Activated CD4-positive, alpha-beta memory T cell treated with anti-CD3 and anti-CD28 coated beads for 36 hours (primary cell): ENCODE results near the gene GAS2L1. TPM values are rescaled to one million over a fixed set of nuclear protein-coding genes. Genes with fewer than 3 reads are reported as not detected.

Experiments used
- CTCF ChIA-PET: fragments of 350-600 bp; sonication (Branson Sonifier 250); formaldehyde crosslinking; loops from one replicate; lab custom pipeline; 2021; ENCODE audit warnings: antibody characterized with exemption, inconsistent platforms; lab: Charles Lee
- POLR2A ChIA-PET: fragments of 350-600 bp; sonication (Branson Sonifier 250); formaldehyde crosslinking; loops from one replicate; lab custom pipeline; 2021; ENCODE audit warnings: antibody characterized with exemption; lab: Charles Lee
- DNase-seq: peaks from one replicate; pipeline ENCODE4 v3.0.0-alpha.2; 2020
- H3K27ac Mint-ChIP-seq: one replicate; pipeline ENCODE4 v1.8.0; 2021; ENCODE audit warnings: mixed read lengths
- H3K27me3 Mint-ChIP-seq: one replicate; pipeline ENCODE4 v1.8.0; 2021; ENCODE audit warnings: mixed read lengths
- H3K36me3 Mint-ChIP-seq: one replicate; pipeline ENCODE4 v1.8.0; 2021; ENCODE audit warnings: mixed read lengths
- H3K4me1 Mint-ChIP-seq: one replicate; pipeline ENCODE4 v1.8.0; 2021; ENCODE audit warnings: low read depth, mixed read lengths
- H3K4me3 Mint-ChIP-seq: one replicate; pipeline ENCODE4 v1.8.0; 2021; ENCODE audit warnings: mild to moderate bottlenecking, mixed read lengths
- H3K9me3 Mint-ChIP-seq: one replicate; pipeline ENCODE4 v1.8.0; 2021; ENCODE audit warnings: mixed read lengths
- intact Hi-C: fragments of 100-400 bp; cut with micrococcal nuclease; formaldehyde crosslinking; loops from one replicate; pipeline ENCODE4 v1.15.1; 2023
- total RNA-seq, 2 experiments: library from RNA; stranded (reverse); gene quantifications; one replicate each; pipeline ENCODE4 v1.2.3, GENCODE V29; 2021

Gene GAS2L1
- total RNA-seq, 2 experiments from 2014 or later: 1.3 to 1.4 TPM

DNA sequence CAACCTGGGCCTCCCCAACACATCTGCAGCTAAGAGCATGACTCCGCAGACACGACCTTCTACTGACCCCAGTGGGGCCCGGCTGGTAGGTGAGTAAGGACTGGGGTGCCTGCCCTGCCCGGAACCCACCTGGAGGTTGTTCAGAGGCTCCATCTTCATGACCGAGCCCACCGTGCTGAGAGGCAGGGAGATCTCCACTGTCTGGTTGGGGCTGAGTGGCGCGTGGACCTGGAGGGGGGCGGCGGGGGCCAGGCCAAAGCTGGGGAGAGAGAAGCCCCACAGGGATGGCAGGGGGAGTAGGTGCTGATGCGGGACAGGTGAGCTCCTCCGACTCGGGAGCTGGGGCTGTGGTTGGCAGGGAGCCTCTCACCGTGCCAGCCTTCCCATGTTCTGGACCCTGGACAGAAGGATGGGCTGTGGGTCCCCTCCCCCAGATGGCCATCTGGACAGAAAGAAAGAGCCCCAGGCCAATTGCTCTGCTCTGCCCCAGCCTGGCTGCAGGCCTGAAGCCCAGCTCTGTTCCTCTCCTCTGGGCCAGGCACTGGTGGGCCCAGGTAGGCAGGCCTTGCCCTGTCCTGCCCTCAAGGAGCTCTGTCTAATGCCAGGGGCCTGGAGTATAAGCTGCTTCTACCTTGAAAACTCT lies 25.3 kb downstream of the GAS2L1 start:
- Mint-ChIP-seq H3K36me3 (peaks cover 3% of the 10 kb centered on the region), H3K4me3 (no peak overlapping the region), H3K27me3 (no peaks in the 10 kb centered on the region), H3K4me1 (no peaks in the 10 kb centered on the region), H3K27ac (no peak overlapping the region), H3K9me3 (no peaks in the 10 kb centered on the region)
- intact Hi-C loops: no loop called here
- no peak for DNase-seq
- CTCF ChIA-PET: interaction anchor here (1.4 kb wide), 1 partner anchor 86 kb away, joined by 3 read pairs; no protein-coding TSS in a partner anchor
- POLR2A ChIA-PET: no interaction called here

GRCh38 chr22:29332886-29333496 lies 26.5 kb downstream of the GAS2L1 start:
- H3K27me3 Mint-ChIP-seq: no peaks in the 10 kb centered on the region
- no peaks in the 10 kb centered on the region for H3K4me1 Mint-ChIP-seq
- no peaks in the 10 kb centered on the region for H3K9me3 Mint-ChIP-seq
- H3K36me3 Mint-ChIP-seq: peaks cover 6% of the 10 kb centered on the region
- no peak for DNase-seq
- CTCF ChIA-PET: no interaction called here
- H3K4me3 Mint-ChIP-seq: no peak overlapping the region
- intact Hi-C loops: no loop called here
- no peak overlapping the region for H3K27ac Mint-ChIP-seq
- POLR2A ChIA-PET: no interaction called here

- no peaks in the 10 kb centered on the region for H3K9me3 Mint-ChIP-seq
- intact Hi-C loops: no loop called here
- H3K27ac Mint-ChIP-seq: no peak overlapping the region
- no peak for DNase-seq
- no peaks in the 10 kb centered on the region for H3K27me3 Mint-ChIP-seq
- no peak overlapping the region for H3K4me3 Mint-ChIP-seq
- H3K4me1 Mint-ChIP-seq: no peaks in the 10 kb centered on the region
- ChIA-PET CTCF (no interaction called here), POLR2A (no interaction called here)
- H3K36me3 Mint-ChIP-seq: peaks cover 15% of the 10 kb centered on the region
Observed at GRCh38 chr22:29334148-29334547, 27.7 kb downstream of the GAS2L1 start.

GRCh38 chr22:29334696-29335344 lies 28.4 kb downstream of the GAS2L1 start:
- H3K36me3 Mint-ChIP-seq: peaks cover 17% of the 10 kb centered on the region
- DNase-seq: no peak
- H3K4me1 Mint-ChIP-seq: no peaks in the 10 kb centered on the region
- intact Hi-C loops: no loop called here
- ChIA-PET POLR2A (no interaction called here), CTCF (no interaction called here)
- H3K4me3 Mint-ChIP-seq: no peak overlapping the region
- H3K27ac Mint-ChIP-seq: no peak overlapping the region
- H3K27me3 Mint-ChIP-seq: no peaks in the 10 kb centered on the region
- no peaks in the 10 kb centered on the region for H3K9me3 Mint-ChIP-seq

DNA sequence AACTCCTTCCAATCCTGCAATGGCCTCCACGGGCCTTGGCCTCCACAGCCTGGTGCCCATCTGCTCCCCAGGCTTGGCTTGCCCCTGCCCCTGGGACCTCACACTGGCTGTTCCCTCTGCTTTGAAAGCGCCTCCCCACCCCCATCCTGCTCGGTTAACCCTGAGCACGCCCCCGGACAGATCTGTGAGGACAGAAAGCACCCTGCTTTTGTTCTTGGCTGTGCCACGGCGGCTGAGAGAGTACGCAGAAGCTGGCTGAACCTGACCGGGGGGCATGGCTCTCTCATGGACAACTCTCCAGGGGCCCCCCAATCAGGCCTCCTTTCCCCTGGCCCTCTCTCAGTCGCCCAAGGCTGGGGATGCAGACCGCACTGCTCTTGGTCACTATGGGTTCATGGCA lies 29.2 kb downstream of the GAS2L1 start:
- POLR2A ChIA-PET: no interaction called here
- no peaks in the 10 kb centered on the region for H3K27me3 Mint-ChIP-seq
- H3K4me3 Mint-ChIP-seq: no peak overlapping the region
- H3K4me1 Mint-ChIP-seq: no peaks in the 10 kb centered on the region
- CTCF ChIA-PET: no interaction called here
- H3K36me3 Mint-ChIP-seq: peaks cover 17% of the 10 kb centered on the region
- intact Hi-C loops: no loop called here
- H3K27ac Mint-ChIP-seq: no peak overlapping the region
- no peaks in the 10 kb centered on the region for H3K9me3 Mint-ChIP-seq
- DNase-seq: no peak

- Mint-ChIP-seq H3K27me3 (no peaks in the 10 kb centered on the region), H3K4me3 (no peak overlapping the region), H3K27ac (no peak overlapping the region), H3K36me3 (peaks cover 17% of the 10 kb centered on the region), H3K9me3 (no peaks in the 10 kb centered on the region), H3K4me1 (no peaks in the 10 kb centered on the region)
- ChIA-PET POLR2A (no interaction called here), CTCF (interaction anchor here (0.6 to 0.7 kb wide), 2 partner anchors 13 to 736 kb away, joined by 3 read pairs; no protein-coding TSS in a partner anchor)
- no peak for DNase-seq
- intact Hi-C loops: no loop called here
Observed at GRCh38 chr22:29336751-29337490, 30.5 kb downstream of the GAS2L1 start.

DNA sequence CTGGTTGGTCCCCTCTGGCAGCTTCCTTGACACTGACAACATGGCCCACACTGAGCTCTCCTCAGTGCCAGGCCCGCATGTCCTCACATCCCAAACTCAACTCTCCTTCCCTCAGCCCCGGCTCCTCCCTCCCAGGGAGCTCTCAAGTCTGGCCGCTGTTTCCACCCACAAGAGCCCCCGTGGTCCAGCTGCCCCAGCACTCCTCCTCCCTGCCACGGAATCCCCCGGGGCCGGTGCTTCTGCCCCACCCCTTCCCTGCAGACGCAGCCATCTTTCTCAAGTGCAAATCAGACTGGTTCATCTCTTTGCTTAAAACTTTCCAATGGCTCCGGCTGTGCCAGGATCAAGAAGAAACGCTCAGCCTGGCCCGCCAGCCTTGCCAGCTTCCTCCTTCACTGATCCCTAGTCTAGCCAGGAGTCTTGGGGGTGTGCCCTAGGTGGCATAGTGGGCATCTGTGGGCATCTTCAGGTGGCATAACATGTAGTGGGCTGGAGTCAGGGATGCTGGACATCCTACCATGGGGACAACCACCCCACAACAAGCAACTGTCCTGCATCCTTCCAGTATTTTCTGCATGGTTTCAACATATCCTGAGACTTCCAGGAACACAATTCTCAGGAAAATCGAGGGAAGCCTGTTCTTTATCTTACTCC lies 31.3 kb downstream of the GAS2L1 start:
- Mint-ChIP-seq H3K27ac (no peak overlapping the region), H3K36me3 (peaks cover 18% of the 10 kb centered on the region), H3K4me1 (no peaks in the 10 kb centered on the region), H3K4me3 (no peak overlapping the region), H3K9me3 (no peaks in the 10 kb centered on the region), H3K27me3 (no peaks in the 10 kb centered on the region)
- ChIA-PET CTCF (no interaction called here), POLR2A (no interaction called here)
- no peak for DNase-seq
- intact Hi-C loops: no loop called here

DNA sequence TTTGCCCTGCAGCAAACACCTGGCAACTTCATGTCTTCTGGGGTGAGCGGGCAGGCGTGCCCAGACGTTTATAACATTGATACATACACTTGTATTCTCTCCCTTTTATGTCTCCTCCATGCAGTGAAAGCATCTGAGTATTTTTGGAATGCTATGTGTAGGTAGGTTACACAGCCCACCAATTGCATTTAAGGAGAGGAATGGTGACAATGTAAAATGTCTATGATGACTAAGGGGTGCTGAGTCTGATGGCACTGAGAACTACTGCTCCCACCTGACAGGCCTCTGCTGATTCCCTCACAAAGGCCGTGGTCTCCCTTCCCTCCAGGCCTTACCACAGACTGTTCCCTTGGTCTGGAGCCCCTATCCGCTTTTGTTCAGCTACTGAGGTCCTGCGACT lies 31.9 kb downstream of the GAS2L1 start:
- intact Hi-C loops: no loop called here
- no peak overlapping the region for H3K27ac Mint-ChIP-seq
- H3K9me3 Mint-ChIP-seq: no peaks in the 10 kb centered on the region
- no peak overlapping the region for H3K4me3 Mint-ChIP-seq
- H3K4me1 Mint-ChIP-seq: no peaks in the 10 kb centered on the region
- CTCF ChIA-PET: no interaction called here
- POLR2A ChIA-PET: interaction anchor here (0.6 kb wide), 1 partner anchor 22 kb away, joined by 4 read pairs; no protein-coding TSS in a partner anchor
- H3K27me3 Mint-ChIP-seq: no peaks in the 10 kb centered on the region
- peaks cover 22% of the 10 kb centered on the region for H3K36me3 Mint-ChIP-seq
- no peak for DNase-seq

DNA sequence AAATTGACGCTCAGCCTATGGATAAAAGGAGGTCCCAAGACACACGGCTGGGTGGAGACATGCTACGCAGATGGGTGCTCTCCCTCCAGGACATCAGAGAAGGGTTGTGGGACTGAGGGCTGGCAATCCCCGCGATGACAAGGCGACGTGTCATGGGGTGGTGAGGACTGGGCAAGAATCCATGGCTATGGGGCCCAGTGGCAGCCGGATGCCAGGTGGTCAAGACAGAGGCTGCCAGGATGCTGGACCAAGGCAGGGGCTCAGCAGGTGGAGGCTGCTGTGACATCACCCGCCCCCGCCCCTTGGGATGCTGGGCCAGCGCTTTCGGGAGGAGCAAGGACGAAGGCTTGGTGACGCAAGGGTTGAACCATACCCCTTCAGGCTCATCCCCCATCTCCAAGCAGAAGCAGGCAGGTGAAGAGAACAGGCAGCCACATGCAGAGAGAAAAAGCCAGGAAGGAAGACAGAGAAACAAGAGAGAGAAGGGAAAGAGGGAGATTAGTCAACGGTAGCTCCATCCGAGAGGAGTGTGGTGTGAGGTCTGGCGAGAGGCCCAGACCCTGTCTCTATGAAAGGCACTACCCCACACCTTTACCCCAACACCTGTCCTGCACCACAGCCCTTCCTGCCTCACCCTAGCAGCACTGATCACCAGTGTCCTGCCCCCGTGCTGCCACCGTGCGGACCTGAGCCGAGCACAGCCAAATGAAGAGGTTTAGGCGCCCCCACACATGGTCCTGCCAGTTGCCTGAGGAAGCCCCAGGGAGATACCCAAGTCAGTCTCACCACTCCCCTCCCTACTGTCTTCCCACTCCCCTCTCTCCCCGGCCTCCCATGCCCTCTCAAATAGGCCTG lies 33.2 kb downstream of the GAS2L1 start:
- Mint-ChIP-seq H3K9me3 (no peaks in the 10 kb centered on the region), H3K27ac (no peak overlapping the region), H3K27me3 (no peaks in the 10 kb centered on the region), H3K4me1 (no peaks in the 10 kb centered on the region), H3K4me3 (no peak overlapping the region), H3K36me3 (peaks cover 27% of the 10 kb centered on the region)
- POLR2A ChIA-PET: no interaction called here
- DNase-seq: no peak
- intact Hi-C loops: no loop called here
- CTCF ChIA-PET: no interaction called here

GRCh38 chr22:29340566-29340965 lies 34.1 kb downstream of the GAS2L1 start:
- ChIA-PET POLR2A (no interaction called here), CTCF (no interaction called here)
- H3K9me3 Mint-ChIP-seq: no peaks in the 10 kb centered on the region
- DNase-seq: no peak
- no peaks in the 10 kb centered on the region for H3K4me1 Mint-ChIP-seq
- H3K36me3 Mint-ChIP-seq: peaks cover 29% of the 10 kb centered on the region
- no peaks in the 10 kb centered on the region for H3K27me3 Mint-ChIP-seq
- H3K4me3 Mint-ChIP-seq: no peak overlapping the region
- H3K27ac Mint-ChIP-seq: no peak overlapping the region
- intact Hi-C loops: no loop called here

DNA sequence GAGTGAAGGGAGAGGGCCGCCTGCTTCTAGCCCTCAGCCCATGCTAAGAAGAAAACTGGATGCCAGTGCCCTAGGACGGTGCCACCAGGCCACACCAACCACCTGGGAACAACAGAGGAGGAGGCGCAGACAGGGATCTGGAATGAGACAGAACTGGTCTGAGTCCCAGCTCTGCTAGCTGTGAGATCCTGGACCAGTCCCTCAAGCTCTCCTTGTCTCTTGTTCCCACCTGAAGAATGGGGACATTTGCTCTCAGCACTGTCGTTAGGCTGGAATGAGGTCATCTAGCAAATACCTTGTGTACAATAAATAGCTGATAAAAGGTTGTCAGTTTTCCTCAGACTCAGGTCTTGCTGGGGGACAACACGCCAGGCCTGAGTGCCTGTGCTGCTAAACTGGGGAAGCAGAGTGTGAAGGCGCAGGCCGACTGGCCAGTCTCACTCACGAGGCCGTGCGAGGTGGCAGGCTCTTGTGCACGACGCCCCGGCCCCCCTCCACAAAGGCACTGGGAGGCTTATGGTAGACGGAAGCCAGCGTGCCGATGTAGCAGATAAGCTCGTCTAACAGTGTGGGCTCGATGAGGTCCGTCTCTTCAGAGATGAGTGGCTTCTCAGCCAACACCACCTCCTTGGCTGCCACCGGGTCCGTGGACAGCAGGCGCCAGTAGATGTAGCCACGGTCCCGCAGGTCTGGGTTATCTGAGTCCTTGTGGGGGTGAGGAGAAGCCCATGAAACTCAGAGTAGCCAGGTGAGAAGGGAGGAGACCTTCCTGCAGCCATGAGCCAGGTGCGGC lies 34.8 kb downstream of the GAS2L1 start:
- no peak for DNase-seq
- ChIA-PET CTCF (no interaction called here), POLR2A (no interaction called here)
- Mint-ChIP-seq H3K4me3 (no peak overlapping the region), H3K4me1 (no peaks in the 10 kb centered on the region), H3K9me3 (no peaks in the 10 kb centered on the region), H3K27me3 (no peaks in the 10 kb centered on the region), H3K27ac (no peak overlapping the region), H3K36me3 (peaks cover 33% of the 10 kb centered on the region)
- intact Hi-C loops: no loop called here
